ENCODE results near the gene STXBP3. TPM values are rescaled to one million over a fixed set of nuclear protein-coding genes. Genes with fewer than 3 reads are reported as not detected.

STXBP3 gene
- total RNA-seq, 6 experiments from 2014 or later, result 42.2 to 44.6 (median 43.5) TPM

- H3K36me3 Mint-ChIP-seq (ENCODE audit: low read depth), result no peaks in the 10 kb centered on the region
- H3K4me1 Mint-ChIP-seq (ENCODE audit: low read depth), result no peaks in the 10 kb centered on the region
- no peaks in the 10 kb centered on the region for H3K9me3 Mint-ChIP-seq
- no peak for DNase-seq
- H3K4me3 Mint-ChIP-seq, result no peak overlapping the region
- H3K27ac Mint-ChIP-seq, result no peak overlapping the region
- H3K27me3 Mint-ChIP-seq (ENCODE audit: insufficient read depth), result peaks cover 6% of the 10 kb centered on the region
- no peak for TF ChIP-seq CTCF (IDR thresholded peaks at IDR 0.05)
Measured at GRCh38 chr1:108845991-108846390, 99.5 kb downstream of the STXBP3 start.

GRCh38 chr1:108847494-108847893 lies 101.0 kb downstream of the STXBP3 start:
- Mint-ChIP-seq H3K36me3 (ENCODE audit: low read depth) (no peaks in the 10 kb centered on the region), H3K4me3 (no peak overlapping the region), H3K9me3 (no peaks in the 10 kb centered on the region), H3K27ac (no peak overlapping the region), H3K4me1 (ENCODE audit: low read depth) (peaks cover 10% of the 10 kb centered on the region), H3K27me3 (ENCODE audit: insufficient read depth) (peaks cover 6% of the 10 kb centered on the region)
- DNase-seq, result no peak
- no peak for TF ChIP-seq CTCF (IDR thresholded peaks at IDR 0.05)

- H3K27ac Mint-ChIP-seq, result no peak overlapping the region
- TF ChIP-seq CTCF (IDR thresholded peaks at IDR 0.05), result no peak
Measured at GRCh38 chr1:108848806-108849205, 102.3 kb downstream of the STXBP3 start.

GRCh38 chr1:108850929-108851328 lies 104.5 kb downstream of the STXBP3 start:
- peaks cover 27% of the 10 kb centered on the region for H3K4me1 Mint-ChIP-seq (ENCODE audit: low read depth)
- H3K27ac Mint-ChIP-seq, result no peak overlapping the region
- H3K36me3 Mint-ChIP-seq (ENCODE audit: low read depth), result no peaks in the 10 kb centered on the region
- DNase-seq, result no peak
- H3K4me3 Mint-ChIP-seq, result no peak overlapping the region
- no peaks in the 10 kb centered on the region for H3K9me3 Mint-ChIP-seq
- H3K27me3 Mint-ChIP-seq (ENCODE audit: insufficient read depth), result peaks cover 11% of the 10 kb centered on the region
- no peak for TF ChIP-seq CTCF (IDR thresholded peaks at IDR 0.05)

More at GRCh38 chr1:108848806-108849205, 102.3 kb downstream of the STXBP3 start:
- no peaks in the 10 kb centered on the region for H3K36me3 Mint-ChIP-seq (ENCODE audit: low read depth)
- DNase-seq, result no peak
- H3K27me3 Mint-ChIP-seq (ENCODE audit: insufficient read depth), result peaks cover 6% of the 10 kb centered on the region
- H3K4me1 Mint-ChIP-seq (ENCODE audit: low read depth), result peaks cover 14% of the 10 kb centered on the region
- no peak overlapping the region for H3K4me3 Mint-ChIP-seq
- no peaks in the 10 kb centered on the region for H3K9me3 Mint-ChIP-seq

- Mint-ChIP-seq H3K4me3 (no peak overlapping the region), H3K36me3 (ENCODE audit: low read depth) (no peaks in the 10 kb centered on the region), H3K9me3 (no peaks in the 10 kb centered on the region), H3K27me3 (ENCODE audit: insufficient read depth) (peaks cover 11% of the 10 kb centered on the region), H3K27ac (no peak overlapping the region), H3K4me1 (ENCODE audit: low read depth) (peaks cover 27% of the 10 kb centered on the region)
- TF ChIP-seq CTCF (IDR thresholded peaks at IDR 0.05), result no peak
- no peak for DNase-seq
Measured at GRCh38 chr1:108851567-108851966, 105.1 kb downstream of the STXBP3 start.

Data from HFFc6 (cell line).